ENCODE data around the gene PRMT1. TPM values are rescaled to one million over a fixed set of nuclear protein-coding genes. Genes with fewer than 3 reads are reported as not detected.
"Not testable (repeated sequence)": the region's sequence is repeated elsewhere in the genome, so short reads cannot be mapped to it uniquely, and the experiment has no call there.

The PRMT1 gene
- total RNA-seq, 1 donor from 2014 or later: 90.8 TPM

DNA sequence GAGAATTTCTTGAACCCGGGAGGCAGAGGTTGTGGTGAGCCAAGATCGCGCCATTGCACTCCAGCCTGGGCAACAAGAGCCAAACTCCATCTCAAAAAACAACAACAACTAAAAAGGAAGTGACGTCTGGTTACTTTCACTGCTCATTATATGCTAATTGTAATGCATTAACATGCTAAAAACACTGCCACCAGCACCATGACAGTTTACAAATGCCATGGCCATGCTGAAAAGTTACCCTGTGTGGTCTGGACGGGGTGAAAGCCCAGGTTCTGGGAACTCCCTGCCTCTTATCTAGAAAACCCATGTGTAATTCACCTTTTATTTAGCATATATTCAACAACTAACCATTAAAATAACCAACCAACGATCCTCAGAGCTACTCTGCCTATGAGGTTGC lies 41.9 kb downstream of the PRMT1 start:
- Histone ChIP-seq H3K27me3 (no peaks in the 10 kb centered on the region), H3K27ac (no peak overlapping the region), H3K36me3 (no peaks in the 10 kb centered on the region), H3K9me3 (no peaks in the 10 kb centered on the region), H3K4me1 (peaks cover 5% of the 10 kb centered on the region), H3K4me3 (no peak overlapping the region)
- intact Hi-C loops (cut with DNase I): no loop called here
- TF ChIP-seq, protein P1, sequence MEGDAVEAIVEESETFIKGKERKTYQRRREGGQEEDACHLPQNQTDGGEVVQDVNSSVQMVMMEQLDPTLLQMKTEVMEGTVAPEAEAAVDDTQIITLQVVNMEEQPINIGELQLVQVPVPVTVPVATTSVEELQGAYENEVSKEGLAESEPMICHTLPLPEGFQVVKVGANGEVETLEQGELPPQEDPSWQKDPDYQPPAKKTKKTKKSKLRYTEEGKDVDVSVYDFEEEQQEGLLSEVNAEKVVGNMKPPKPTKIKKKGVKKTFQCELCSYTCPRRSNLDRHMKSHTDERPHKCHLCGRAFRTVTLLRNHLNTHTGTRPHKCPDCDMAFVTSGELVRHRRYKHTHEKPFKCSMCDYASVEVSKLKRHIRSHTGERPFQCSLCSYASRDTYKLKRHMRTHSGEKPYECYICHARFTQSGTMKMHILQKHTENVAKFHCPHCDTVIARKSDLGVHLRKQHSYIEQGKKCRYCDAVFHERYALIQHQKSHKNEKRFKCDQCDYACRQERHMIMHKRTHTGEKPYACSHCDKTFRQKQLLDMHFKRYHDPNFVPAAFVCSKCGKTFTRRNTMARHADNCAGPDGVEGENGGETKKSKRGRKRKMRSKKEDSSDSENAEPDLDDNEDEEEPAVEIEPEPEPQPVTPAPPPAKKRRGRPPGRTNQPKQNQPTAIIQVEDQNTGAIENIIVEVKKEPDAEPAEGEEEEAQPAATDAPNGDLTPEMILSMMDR (IDR thresholded peaks at IDR 0.05): no peak
- DNase-seq (no peak), ATAC-seq (no peak)

DNA sequence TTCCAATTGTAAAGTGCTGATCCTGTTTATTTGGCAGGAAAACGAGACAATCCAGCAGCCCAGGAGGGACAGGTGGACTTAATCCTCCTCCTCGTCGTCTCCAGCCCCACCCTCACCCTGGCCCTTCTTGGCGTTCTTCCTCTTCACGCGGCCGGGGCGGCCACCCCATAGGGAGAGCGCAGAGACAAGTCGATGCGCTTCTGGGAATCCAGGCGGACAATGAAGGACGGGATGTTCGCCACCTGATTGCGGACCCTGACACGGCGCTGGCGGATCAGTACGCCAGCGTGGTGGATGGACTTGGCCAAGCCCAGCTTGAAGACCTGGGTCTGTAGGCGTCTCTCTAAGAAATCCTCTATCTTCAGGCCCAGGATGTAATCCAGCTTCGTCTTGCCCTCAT lies 42.3 kb downstream of the PRMT1 start:
- DNase-seq; H3K27ac ChIP-seq; H3K36me3 ChIP-seq; intact Hi-C loops (cut with DNase I); ATAC-seq; H3K4me1 ChIP-seq; H3K9me3 ChIP-seq; H3K27me3 ChIP-seq; H3K4me3 ChIP-seq: not testable (repeated sequence)

DNA sequence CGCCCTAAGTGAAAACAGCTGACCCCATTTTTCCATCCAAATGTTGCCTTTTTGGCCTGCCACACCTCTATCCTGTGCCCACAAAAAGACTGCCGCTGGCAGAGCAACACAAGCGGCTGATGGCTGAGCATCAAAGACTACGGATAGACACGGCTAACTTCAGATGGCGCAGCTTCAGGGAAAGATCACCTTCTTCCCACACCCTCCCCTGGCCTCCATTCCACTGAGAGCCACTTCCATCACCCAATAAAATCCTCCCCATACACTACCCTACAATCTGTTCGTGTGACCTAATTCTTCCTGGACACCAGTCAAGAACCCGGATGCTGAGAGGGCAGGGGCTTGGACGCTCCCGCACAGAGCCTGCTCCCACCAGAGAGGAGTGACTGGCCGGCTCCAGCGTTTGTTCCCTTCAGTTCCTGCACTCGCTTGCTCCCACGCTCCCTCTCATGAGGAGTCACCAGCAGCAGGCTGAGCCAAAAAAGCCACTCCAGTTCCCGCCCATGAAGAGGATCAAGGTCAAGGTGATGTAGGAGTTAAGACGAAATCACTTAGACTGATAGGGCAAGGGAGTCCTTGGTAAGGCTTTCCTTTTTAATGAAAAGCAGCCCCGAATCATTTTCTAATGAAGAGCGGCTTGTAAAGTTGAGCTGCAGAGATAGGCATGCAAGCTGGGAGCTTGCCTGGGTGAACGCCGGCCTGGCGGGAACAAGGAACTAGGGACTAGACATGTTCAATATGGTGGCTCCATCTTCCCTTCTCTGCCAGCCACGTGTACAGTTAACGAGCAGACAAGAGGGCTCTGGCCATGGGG lies 50.4 kb downstream of the PRMT1 start:
- peak overlapping the region; percentile 65 for H3K27ac ChIP-seq
- intact Hi-C loops (cut with DNase I): no loop called here
- ATAC-seq: peak; percentile 19
- TF ChIP-seq, protein P1 (IDR thresholded peaks at IDR 0.05): no peak
- H3K36me3 ChIP-seq: no peaks in the 10 kb centered on the region
- no peak for DNase-seq
- no peaks in the 10 kb centered on the region for H3K9me3 ChIP-seq
- no peak overlapping the region for H3K4me3 ChIP-seq
- H3K27me3 ChIP-seq: no peaks in the 10 kb centered on the region
- H3K4me1 ChIP-seq: no peaks in the 10 kb centered on the region

DNA sequence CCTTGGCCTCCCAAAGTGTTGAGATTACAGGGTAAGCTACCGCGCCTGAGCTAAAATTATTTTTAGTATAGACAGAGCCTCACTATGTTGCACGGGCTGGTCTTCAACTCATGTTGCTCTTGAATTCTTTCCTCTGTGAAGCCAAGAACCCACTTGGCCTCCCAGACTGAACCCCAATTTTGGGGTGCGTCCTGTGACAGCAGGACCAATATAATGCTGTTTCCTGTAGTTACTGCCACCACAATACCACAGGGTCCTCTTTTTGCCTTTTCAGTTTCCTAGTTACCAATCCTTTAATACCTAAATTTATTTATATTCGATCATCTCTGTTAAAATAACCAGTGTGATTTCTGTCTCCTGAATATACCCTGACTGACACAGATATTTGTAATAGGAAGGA lies 53.1 kb downstream of the PRMT1 start:
- DNase-seq: no peak
- H3K36me3 ChIP-seq: no peaks in the 10 kb centered on the region
- TF ChIP-seq, protein P1 (IDR thresholded peaks at IDR 0.05): no peak
- H3K27ac ChIP-seq: no peak overlapping the region
- no peaks in the 10 kb centered on the region for H3K9me3 ChIP-seq
- H3K27me3 ChIP-seq: no peaks in the 10 kb centered on the region
- no peak for ATAC-seq
- intact Hi-C loops (cut with DNase I): no loop called here
- H3K4me1 ChIP-seq: no peaks in the 10 kb centered on the region
- no peak overlapping the region for H3K4me3 ChIP-seq

Small RNA genes lying within 50 kb of the gene (microRNA-seq; reads per million reads assigned to microRNA genes)
- gene MIR5088 (ENCODE audit: borderline microRNAs expressed): not detected

Other genes starting within 250 kb of the PRMT1 start
- 0.69 TPM for gene SLC17A7, start 235.7 kb upstream of the PRMT1 start, total RNA-seq
- 64.2 TPM for gene PIH1D1, start 225.5 kb upstream of the PRMT1 start, total RNA-seq
- gene ALDH16A1, start 224.0 kb upstream of the PRMT1 start, total RNA-seq: 32.3 TPM
- 12.1 TPM for gene FLT3LG, start 203.1 kb upstream of the PRMT1 start, total RNA-seq
- 1,829 TPM for gene RPL13A, start 189.7 kb upstream of the PRMT1 start, total RNA-seq
- gene RPS11, start 180.8 kb upstream of the PRMT1 start, total RNA-seq: 1,616 TPM
- gene FCGRT, start 164.6 kb upstream of the PRMT1 start, total RNA-seq: 320 TPM
- 22.1 TPM for gene RCN3, start 149.3 kb upstream of the PRMT1 start, total RNA-seq
- 48.7 TPM for gene NOSIP, start 96.7 kb upstream of the PRMT1 start, total RNA-seq
- gene PRRG2, start 96.0 kb upstream of the PRMT1 start, total RNA-seq: 10.1 TPM
- gene PRR12, start 86.1 kb upstream of the PRMT1 start, total RNA-seq: 30.9 TPM
- 138 TPM for gene RRAS, start 37.1 kb upstream of the PRMT1 start, total RNA-seq
- gene SCAF1, start 35.1 kb upstream of the PRMT1 start, total RNA-seq: 67.9 TPM
- gene IRF3, start 11.4 kb upstream of the PRMT1 start, total RNA-seq: 86.4 TPM
- 15.8 TPM for gene BCL2L12, start 11.3 kb upstream of the PRMT1 start, total RNA-seq
- 1.9 TPM for gene ADM5, start 12.3 kb downstream of the PRMT1 start, total RNA-seq
- gene CPT1C, start 13.8 kb downstream of the PRMT1 start, total RNA-seq: 6.1 TPM
- gene TSKS, start 86.0 kb downstream of the PRMT1 start, total RNA-seq: 0.43 TPM
- 61.2 TPM for gene AP2A1, start 89.7 kb downstream of the PRMT1 start, total RNA-seq
- gene FUZ, start 136.0 kb downstream of the PRMT1 start, total RNA-seq: 20.1 TPM
- 45.9 TPM for gene MED25, start 141.0 kb downstream of the PRMT1 start, total RNA-seq
- 104 TPM for gene PTOV1, start 173.9 kb downstream of the PRMT1 start, total RNA-seq
- gene PNKP, start 190.3 kb downstream of the PRMT1 start, total RNA-seq: 83.2 TPM
- gene AKT1S1, start 200.1 kb downstream of the PRMT1 start, total RNA-seq: 29.4 TPM
- 57.1 TPM for gene TBC1D17, start 200.4 kb downstream of the PRMT1 start, total RNA-seq
- gene IL4I1, start 219.6 kb downstream of the PRMT1 start, total RNA-seq: 1.8 TPM